Gastroesophageal sphincter (tissue), 3 donors: ENCODE results near the gene CEP104.

Experiments
- CTCF ChIP-seq, 4 experiments: fragments of 200-600 bp in 2 of 4; fragments of 450-650 bp in 2 of 4; sonication (generic) in 1 of 4; IDR thresholded peaks; one replicate each; pipeline ENCODE4 v1.5.1; 2017 to 2019; ENCODE audit warnings: antibody characterized with exemption in 4 of 4, mild to moderate bottlenecking in 2 of 4, moderate library complexity in 2 of 4
- POLR2AphosphoS5 ChIP-seq: sonication (generic); formaldehyde crosslinking; IDR thresholded peaks from one replicate; pipeline ENCODE4 v1.6.1; 2017; ENCODE audit warnings: antibody characterized with exemption

- TF ChIP-seq CTCF (IDR thresholded peaks at IDR 0.05) (no peak), POLR2AphosphoS5 (no peak)
These were observed 32.9 kb upstream of the CEP104 start for GRCh38 chr1:3889936-3890335.
